ENCODE results near the gene ORC6. TPM values are rescaled to one million over a fixed set of nuclear protein-coding genes. Genes with fewer than 3 reads are reported as not detected.

ORC6 gene, protein sequence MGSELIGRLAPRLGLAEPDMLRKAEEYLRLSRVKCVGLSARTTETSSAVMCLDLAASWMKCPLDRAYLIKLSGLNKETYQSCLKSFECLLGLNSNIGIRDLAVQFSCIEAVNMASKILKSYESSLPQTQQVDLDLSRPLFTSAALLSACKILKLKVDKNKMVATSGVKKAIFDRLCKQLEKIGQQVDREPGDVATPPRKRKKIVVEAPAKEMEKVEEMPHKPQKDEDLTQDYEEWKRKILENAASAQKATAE
- total RNA-seq (2013) = 1.4 TPM
- polyA plus RNA-seq (1 to 10 TPM in 1 of 3 donors, under 1 TPM in 2; 0.21 to 1.5 (median 0.31) TPM), polyA minus RNA-seq (0.48 and 0.69 TPM in 2 replicates), total RNA-seq (0.25 to 6.0 (median 1.1) reads per million in 11 experiments)

DNA sequence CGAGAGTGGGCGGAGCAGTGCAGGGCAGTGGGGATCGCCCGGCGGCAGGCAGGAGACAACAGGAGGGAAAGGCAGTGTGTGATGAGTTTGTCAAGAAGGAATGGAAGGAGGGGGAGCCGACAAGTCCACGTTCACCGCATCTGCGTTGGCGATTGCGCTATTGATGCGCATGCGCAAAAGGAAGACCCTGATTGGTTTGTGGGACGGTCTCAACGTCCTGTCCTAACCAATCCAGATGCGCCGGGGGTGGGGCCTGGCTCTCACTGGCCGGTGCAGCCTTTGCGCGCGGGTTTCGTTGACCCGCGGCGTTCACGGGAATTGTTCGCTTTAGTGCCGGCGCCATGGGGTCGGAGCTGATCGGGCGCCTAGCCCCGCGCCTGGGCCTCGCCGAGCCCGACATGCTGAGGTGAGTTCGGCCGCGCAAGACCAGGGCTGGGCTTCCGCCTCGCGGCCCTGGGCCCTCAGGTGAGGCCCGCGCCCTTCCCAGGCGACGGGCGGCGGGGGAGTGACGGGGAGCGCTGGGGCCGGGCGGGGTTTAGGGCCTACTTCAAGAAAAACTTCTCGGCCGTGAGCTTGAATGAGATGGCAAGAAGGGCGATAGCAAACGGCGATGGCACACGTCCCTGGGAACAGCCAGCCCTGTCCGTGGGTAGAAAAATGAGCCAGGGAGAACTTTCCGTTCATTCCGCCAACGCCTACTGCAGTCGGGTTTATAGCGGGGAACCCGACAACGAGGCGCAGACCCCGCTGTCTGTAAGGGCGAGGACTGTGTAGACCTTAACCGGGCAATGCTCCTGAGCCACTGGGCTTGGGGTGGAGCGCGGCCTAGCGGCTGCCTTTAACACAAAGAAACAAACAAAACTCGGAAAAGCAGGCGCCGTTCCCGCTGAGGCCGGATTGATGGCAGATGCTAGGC lies at the start of gene ORC6:
ORC6 (plus strand) TSS at position 295 of the 916 bp plus-strand sequence; CDS start at position 342, 47 bp downstream.
- Histone ChIP-seq H3K27ac (ENCODE audit: low read depth in 1 of 2, low read length in 2 of 2) (peak within 1 kb of the TSS; percentile 94 to 96), H3K4me2 (replicated peaks; ENCODE audit: extremely low read depth, low read length, poor library complexity, severe bottlenecking) (peak within 1 kb of the TSS; percentile 96), H2AFZ (ENCODE audit: insufficient read depth, low read depth, low read length, poor library complexity, severe bottlenecking) (peak within 1 kb of the TSS; percentile 83), H3K9me3 (replicated peaks in 1 of 2; ENCODE audit: control insufficient read depth in 1 of 2, insufficient read depth in 1 of 2, low read length in 2 of 2) (no peaks in the 10 kb centered on the region), H3K79me2 (ENCODE audit: insufficient read depth, low read length) (peaks cover 82% of the 10 kb centered on the region), H4K20me1 (ENCODE audit: insufficient read depth, low read length) (peaks cover 33% of the 10 kb centered on the region), H3K27me3 (ENCODE audit: control insufficient read depth in 2 of 2, insufficient read depth in 2 of 2, low read length in 2 of 2) (no peaks in the 10 kb centered on the region), H3K36me3 (replicated peaks in 1 of 2; ENCODE audit: control insufficient read depth in 1 of 2, insufficient read depth in 2 of 2, low read length in 2 of 2) (peaks cover 0 to 1% of the 10 kb centered on the region in 2 donors), H3K4me1 (ENCODE audit: control insufficient read depth in 1 of 2, insufficient read depth in 2 of 2, low read length in 2 of 2) (peaks cover 39 to 47% of the 10 kb centered on the region in 2 donors), H3K4me3 (replicated peaks in 1 of 3; ENCODE audit: low read depth in 2 of 3, low read length in 3 of 3) (peak within 1 kb of the TSS; percentile 77 to 87 (median 85)), H3K9ac (ENCODE audit: insufficient read depth, low read length, poor library complexity, severe bottlenecking) (peak within 1 kb of the TSS; percentile 95)
- intact Hi-C loops (cut with micrococcal nuclease) = loop anchor here (1.0 to 5.0 kb wide), 3 partner anchors 98 to 142 kb away; partner anchors contain the start of gene C16orf87 (in 1 of the 2)
- Mint-ChIP-seq H3K27me3 (ENCODE audit: low read depth in 3 of 3) (no peaks in the 10 kb centered on the region), H3K9me3 (peaks cover 0 to 2% (median 0%) of the 10 kb centered on the region in 7 donors), H3K4me3 (no peak within 1 kb of the TSS), H3K36me3 (peaks cover 0 to 2% of the 10 kb centered on the region in 2 donors), H3K27ac (no peak within 1 kb of the TSS), H3K4me1 (peaks cover 34% of the 10 kb centered on the region)
- WGBS (ENCODE audit: insufficient coverage) = under 1% methylated on average over 77 of the region's 79 CpGs
- TF ChIP-seq CTCF (IDR thresholded peaks at IDR 0.05) = peak; percentile 53
- DNase-seq = peak; percentile 94 to 95 (median 94)

DNA sequence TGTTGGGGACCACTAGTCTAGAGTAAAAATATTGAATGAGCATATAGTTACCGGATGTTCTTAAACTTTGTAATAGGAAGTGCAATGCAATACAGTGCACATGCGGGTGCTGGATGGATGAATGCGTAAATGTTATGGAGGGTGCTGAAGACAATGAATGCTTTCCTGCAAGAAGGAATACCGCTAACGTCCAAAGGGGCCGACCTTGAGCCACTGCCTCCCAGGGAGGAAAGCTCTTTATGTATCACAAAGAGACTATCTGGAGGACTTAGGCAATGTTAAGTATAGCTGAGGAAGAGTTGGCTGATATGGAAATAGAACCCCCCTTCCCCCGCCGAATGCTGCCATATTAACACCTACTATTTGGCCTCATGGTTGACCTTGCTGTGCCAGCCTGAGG lies 40.8 kb upstream of the ORC6 start:
- H3K27me3 Mint-ChIP-seq (ENCODE audit: low read depth in 3 of 3) = peaks cover 0 to 3% (median 0%) of the 10 kb centered on the region in 3 donors
- H4K20me1 ChIP-seq (ENCODE audit: insufficient read depth, low read length) = no peaks in the 10 kb centered on the region
- no peak overlapping the region for H3K27ac Mint-ChIP-seq
- no peaks in the 10 kb centered on the region for H3K27me3 ChIP-seq (ENCODE audit: control insufficient read depth in 2 of 2, insufficient read depth in 2 of 2, low read length in 2 of 2)
- no peaks in the 10 kb centered on the region for H3K4me1 Mint-ChIP-seq
- peaks cover 0 to 22% of the 10 kb centered on the region in 2 donors for H3K36me3 ChIP-seq (replicated peaks in 1 of 2; ENCODE audit: control insufficient read depth in 1 of 2, insufficient read depth in 2 of 2, low read length in 2 of 2)
- TF ChIP-seq CTCF (IDR thresholded peaks at IDR 0.05) = no peak
- H3K27ac ChIP-seq (ENCODE audit: low read depth in 1 of 2, low read length in 2 of 2) = no peak overlapping the region
- H3K4me3 Mint-ChIP-seq = no peak overlapping the region
- no peak for DNase-seq
- H3K9ac ChIP-seq (ENCODE audit: insufficient read depth, low read length, poor library complexity, severe bottlenecking) = no peak overlapping the region
- no peaks in the 10 kb centered on the region for H3K9me3 ChIP-seq (replicated peaks in 1 of 2; ENCODE audit: control insufficient read depth in 1 of 2, insufficient read depth in 1 of 2, low read length in 2 of 2)
- H3K4me1 ChIP-seq (ENCODE audit: control insufficient read depth in 1 of 2, insufficient read depth in 2 of 2, low read length in 2 of 2) = no peaks in the 10 kb centered on the region
- intact Hi-C loops (cut with micrococcal nuclease) = no loop called here
- peaks cover 25 to 32% of the 10 kb centered on the region in 2 donors for H3K36me3 Mint-ChIP-seq
- no peak overlapping the region for H3K4me2 ChIP-seq (replicated peaks; ENCODE audit: extremely low read depth, low read length, poor library complexity, severe bottlenecking)
- peaks cover 11 to 26% (median 19%) of the 10 kb centered on the region in 7 donors for H3K9me3 Mint-ChIP-seq
- H3K79me2 ChIP-seq (ENCODE audit: insufficient read depth, low read length) = no peaks in the 10 kb centered on the region
- no peak overlapping the region for H3K4me3 ChIP-seq (replicated peaks in 1 of 3; ENCODE audit: low read depth in 2 of 3, low read length in 3 of 3)
- H2AFZ ChIP-seq (ENCODE audit: insufficient read depth, low read depth, low read length, poor library complexity, severe bottlenecking) = no peak overlapping the region
- 96% methylated on average over 3 of the region's 8 CpGs for WGBS (ENCODE audit: insufficient coverage)

All from CD14-positive monocyte (primary cell).